GM21526 (cell line): ENCODE measurements around the gene PCDHA8.
"Not testable (repeated sequence)": the region's sequence is repeated elsewhere in the genome, so short reads cannot be mapped to it uniquely, and the experiment has no call there.

Experiments
- ATAC-seq: cut with Tn5 transposase; IDR thresholded peaks from one replicate; pipeline ENCODE4 v1.9.1; 2021; ENCODE audit warnings: moderate library complexity; ENCODE audit not compliant: unreplicated experiment, low FRiP score

The PCDHA8 gene

DNA sequence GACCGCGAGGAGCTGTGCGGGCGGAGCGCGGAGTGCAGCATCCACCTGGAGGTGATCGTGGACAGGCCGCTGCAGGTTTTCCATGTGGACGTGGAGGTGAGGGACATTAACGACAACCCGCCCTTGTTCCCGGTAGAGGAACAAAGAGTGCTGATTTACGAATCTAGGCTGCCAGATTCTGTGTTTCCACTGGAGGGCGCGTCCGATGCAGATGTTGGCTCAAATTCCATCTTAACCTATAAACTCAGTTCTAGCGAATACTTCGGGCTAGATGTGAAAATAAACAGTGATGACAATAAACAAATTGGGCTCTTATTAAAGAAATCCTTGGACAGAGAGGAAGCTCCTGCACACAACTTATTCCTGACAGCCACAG lies 12.6 kb upstream of the PCDHA8 start:
- no peak for ATAC-seq

- ATAC-seq: not testable (repeated sequence)
Measured at GRCh38 chr5:140829511-140830501, 11.2 kb upstream of the PCDHA8 start.

DNA sequence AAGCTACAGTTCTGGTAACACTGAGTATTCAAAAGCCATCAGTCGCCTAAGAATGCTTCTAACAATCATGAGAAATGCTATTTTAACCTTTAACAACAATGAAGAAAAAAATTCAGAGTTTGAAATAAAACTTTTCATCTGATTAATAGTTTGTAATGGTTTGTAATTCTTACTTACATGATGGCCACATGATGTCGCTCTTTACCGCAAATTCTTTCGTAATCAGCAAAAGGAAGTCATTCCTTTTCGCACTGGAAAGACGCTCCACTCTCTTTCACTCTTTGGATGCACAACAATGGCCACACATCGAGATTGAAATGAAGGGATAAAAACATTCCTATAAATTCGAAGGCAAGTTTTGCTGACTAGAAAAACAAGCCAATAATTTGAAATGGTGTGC lies 7.0 kb upstream of the PCDHA8 start, which contains the start of gene PCDHA7:
TSS of gene PCDHA7 (plus strand) at position 277 of the 400 bp plus-strand sequence. CDS start at position 392, 115 bp downstream.
- no peak for ATAC-seq

DNA sequence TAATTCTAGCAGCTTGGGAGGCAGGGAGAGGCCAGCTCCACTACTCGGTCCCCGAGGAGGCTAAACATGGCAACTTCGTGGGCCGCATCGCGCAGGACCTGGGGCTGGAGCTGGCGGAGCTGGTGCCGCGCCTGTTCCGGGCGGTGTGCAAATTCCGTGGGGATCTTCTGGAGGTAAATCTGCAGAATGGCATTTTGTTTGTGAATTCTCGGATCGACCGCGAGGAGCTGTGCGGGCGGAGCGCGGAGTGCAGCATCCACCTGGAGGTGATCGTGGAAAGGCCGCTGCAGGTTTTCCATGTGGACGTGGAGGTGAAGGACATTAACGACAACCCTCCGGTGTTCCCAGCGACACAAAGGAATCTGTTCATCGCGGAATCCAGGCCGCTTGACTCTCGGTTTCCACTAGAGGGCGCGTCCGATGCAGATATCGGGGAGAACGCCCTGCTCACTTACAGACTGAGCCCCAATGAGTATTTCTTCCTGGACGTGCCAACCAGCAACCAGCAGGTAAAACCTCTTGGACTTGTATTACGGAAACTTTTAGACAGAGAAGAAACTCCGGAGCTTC lies 6.5 kb upstream of the PCDHA8 start:
- ATAC-seq: not testable (repeated sequence)

GRCh38 chr5:140835622-140836510 lies 5.1 kb upstream of the PCDHA8 start:
- ATAC-seq: no peak

GRCh38 chr5:140842798-140843733 lies 2.1 kb downstream of the PCDHA8 start:
- ATAC-seq: no peak

GRCh38 chr5:140848139-140849102 lies 7.4 kb downstream of the PCDHA8 start, which contains the start of gene PCDHA9:
Gene PCDHA9 (plus strand): TSS chr5:140848382. CDS start chr5:140848496, 114 bp downstream.
- ATAC-seq: not testable (repeated sequence)

GRCh38 chr5:140849831-140850634 lies 9.0 kb downstream of the PCDHA8 start:
- ATAC-seq: not testable (repeated sequence)

- no peak for ATAC-seq
Measured at GRCh38 chr5:140855772-140856674, 15.0 kb downstream of the PCDHA8 start, which contains the start of gene PCDHA10. Gene PCDHA10 (plus strand): TSS chr5:140855897. CDS start chr5:140856049, 152 bp downstream.

- no peak for ATAC-seq
Measured at GRCh38 chr5:140857177-140857986, 16.4 kb downstream of the PCDHA8 start.

GRCh38 chr5:140857987-140858240 lies 16.9 kb downstream of the PCDHA8 start:
- no peak for ATAC-seq

DNA sequence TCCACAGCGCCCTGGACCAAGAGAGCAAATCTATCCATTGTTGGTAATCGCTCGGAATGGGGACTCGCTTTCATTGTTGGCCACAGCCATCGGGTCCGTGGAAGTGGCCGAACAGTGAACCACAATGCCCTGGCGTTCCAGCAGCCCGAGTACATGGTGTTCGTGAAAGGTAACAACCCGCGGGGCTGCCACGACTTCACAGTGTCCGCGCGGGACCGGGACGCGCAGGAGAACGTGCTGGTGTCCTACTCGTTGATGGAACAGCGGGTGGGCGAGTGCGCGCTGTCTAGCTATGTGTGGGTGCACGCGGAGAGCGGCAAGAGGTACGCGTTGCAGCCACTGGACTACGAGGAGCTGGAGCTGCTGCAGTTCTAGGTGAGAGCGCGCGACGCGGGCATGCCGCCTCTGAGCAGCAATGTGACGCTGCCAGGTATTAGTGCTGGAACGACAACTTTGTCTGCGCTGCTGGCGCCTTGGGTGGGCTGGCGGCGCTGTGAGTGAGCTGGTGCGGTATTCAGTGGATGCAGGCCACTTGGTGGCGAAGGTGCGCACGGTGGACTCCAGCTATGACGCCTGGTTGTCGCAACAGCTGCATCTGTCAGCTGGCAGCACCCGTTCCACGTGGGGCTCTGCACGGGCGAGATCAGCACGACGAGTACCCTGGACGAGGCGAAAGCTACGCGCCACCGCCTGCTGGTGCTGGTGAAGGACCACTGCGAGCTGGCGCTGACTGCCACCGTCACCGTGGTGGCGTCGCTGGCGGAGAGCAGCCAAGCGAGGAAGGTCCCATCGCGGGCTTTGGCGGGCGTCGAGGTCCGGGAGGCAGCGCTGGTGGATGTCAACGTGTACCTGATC lies 21.7 kb downstream of the PCDHA8 start:
- ATAC-seq: no peak

GRCh38 chr5:140868721-140869554 lies 28.0 kb downstream of the PCDHA8 start, which contains the start of gene PCDHA11:
Gene PCDHA11 (plus strand): TSS chr5:140868957. CDS start chr5:140869104, 147 bp downstream.
- ATAC-seq: no peak

DNA sequence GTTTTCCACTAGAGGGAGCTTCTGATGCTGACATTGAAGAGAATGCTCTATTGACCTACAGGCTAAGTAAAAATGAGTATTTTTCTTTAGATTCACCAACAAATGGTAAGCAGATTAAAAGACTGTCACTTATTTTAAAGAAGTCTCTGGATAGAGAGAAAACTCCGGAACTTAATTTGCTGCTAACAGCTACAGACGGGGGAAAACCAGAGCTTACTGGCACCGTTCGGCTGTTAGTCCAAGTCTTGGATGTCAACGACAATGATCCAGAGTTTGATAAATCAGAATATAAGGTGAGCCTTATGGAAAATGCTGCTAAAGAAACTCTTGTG lies 28.5 kb downstream of the PCDHA8 start:
- no peak for ATAC-seq
